Endothelial cell (in vitro differentiated cells): ENCODE results near the gene NEK3. TPM values are rescaled to one million over a fixed set of nuclear protein-coding genes. Genes with fewer than 3 reads are reported as not detected.
"Not testable (repeated sequence)": the region's sequence is repeated elsewhere in the genome, so short reads cannot be mapped to it uniquely, and the experiment has no call there.

Experiments used
- DNase-seq: peaks from one replicate; pipeline ENCODE4 v3.0.0; 2021; ENCODE audit warnings: low spot score
- H3K27ac Mint-ChIP-seq: one replicate; pipeline ENCODE4 v1.8.0; 2021; ENCODE audit warnings: mixed read lengths, inconsistent platforms; ENCODE audit not compliant: unreplicated experiment
- H3K27me3 Mint-ChIP-seq: one replicate; pipeline ENCODE4 v1.8.0; 2021; ENCODE audit warnings: mild to moderate bottlenecking, moderate library complexity, mixed read lengths, inconsistent platforms; ENCODE audit not compliant: unreplicated experiment
- H3K36me3 Mint-ChIP-seq: one replicate; pipeline ENCODE4 v1.8.0; 2021; ENCODE audit warnings: mild to moderate bottlenecking, low read depth, mixed read lengths, inconsistent platforms; ENCODE audit not compliant: unreplicated experiment
- H3K4me1 Mint-ChIP-seq: one replicate; pipeline ENCODE4 v1.8.0; 2021; ENCODE audit warnings: mild to moderate bottlenecking, mixed read lengths, inconsistent platforms; ENCODE audit not compliant: unreplicated experiment
- H3K4me3 Mint-ChIP-seq: one replicate; pipeline ENCODE4 v1.8.0; 2021; ENCODE audit warnings: mild to moderate bottlenecking, mixed read lengths, inconsistent platforms; ENCODE audit not compliant: unreplicated experiment
- H3K9me3 Mint-ChIP-seq: one replicate; pipeline ENCODE4 v1.8.0; 2021; ENCODE audit warnings: mixed read lengths, inconsistent platforms; ENCODE audit not compliant: unreplicated experiment
- CTCF ChIP-seq: fragments of 200-600 bp; sonication (generic); IDR thresholded peaks from one replicate; pipeline ENCODE4 v1.5.0; 2021; ENCODE audit warnings: antibody characterized with exemption; ENCODE audit not compliant: unreplicated experiment
- total RNA-seq: library from RNA; stranded (reverse); fragmentation: NEBNext Ultra II Directional; extraction: Animal tissue kit (Norgen Biotek cat#: 25700); gene quantifications from one replicate; pipeline ENCODE4 v1.2.1, GENCODE V29; 2021; ENCODE audit not compliant: unreplicated experiment

Gene NEK3
- total RNA-seq, 1 donor from 2014 or later: 82.4 TPM

- no peaks in the 10 kb centered on the region for H3K4me1 Mint-ChIP-seq
- no peak overlapping the region for H3K27ac Mint-ChIP-seq
- DNase-seq: no peak
- H3K9me3 Mint-ChIP-seq: no peaks in the 10 kb centered on the region
- H3K27me3 Mint-ChIP-seq: peaks cover 2% of the 10 kb centered on the region
- TF ChIP-seq CTCF: no peak
- peaks cover 28% of the 10 kb centered on the region for H3K36me3 Mint-ChIP-seq
- no peak overlapping the region for H3K4me3 Mint-ChIP-seq
Measured at GRCh38 chr13:52179925-52180324, 20.5 kb upstream of the NEK3 start.

DNA sequence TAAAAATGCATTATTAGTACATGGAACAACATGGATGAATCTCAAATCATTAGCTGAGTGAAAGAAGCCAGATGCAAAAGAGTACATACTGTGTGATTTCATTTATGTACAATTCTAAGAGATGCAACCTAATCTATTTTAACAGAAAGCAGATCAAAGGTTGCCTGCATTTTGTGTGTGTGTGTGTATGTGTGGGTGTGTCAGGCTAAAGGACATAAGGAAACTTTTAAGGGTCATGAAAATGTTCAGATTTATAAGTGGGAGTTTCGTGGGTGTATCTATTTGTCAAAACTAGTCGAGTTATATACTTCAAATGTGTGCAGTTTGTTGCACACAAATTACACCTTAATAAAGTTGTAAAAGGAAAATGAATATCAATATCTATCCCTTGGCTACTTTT, 17.9 kb upstream of the NEK3 start:
- no peak for DNase-seq

DNA sequence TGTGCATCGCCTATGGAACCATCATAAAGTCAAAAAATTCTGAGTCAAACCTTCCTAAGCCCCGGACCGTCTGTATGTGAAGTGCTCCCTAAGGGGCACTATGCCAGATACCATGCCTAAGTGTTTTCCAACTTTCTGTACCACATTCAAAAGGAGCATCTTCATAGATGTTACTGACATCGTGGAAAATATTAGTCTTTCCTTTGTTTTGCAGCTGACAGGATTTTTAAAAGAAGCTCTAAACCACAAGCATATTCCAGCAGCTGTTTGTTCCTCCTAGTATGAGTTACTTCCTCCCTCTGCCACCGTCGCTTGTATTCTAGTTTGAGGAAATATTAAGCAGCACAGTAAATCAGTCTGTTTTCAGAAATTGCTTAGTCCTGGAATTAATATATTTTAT, 14.6 kb upstream of the NEK3 start:
- H3K4me3 Mint-ChIP-seq, H3K27ac Mint-ChIP-seq, H3K4me1 Mint-ChIP-seq, DNase-seq, H3K27me3 Mint-ChIP-seq, H3K9me3 Mint-ChIP-seq: not testable (repeated sequence)
- peaks cover 23% of the 10 kb centered on the region for H3K36me3 Mint-ChIP-seq

More for the DNA sequence above, 17.9 kb upstream of the NEK3 start:
- no peak overlapping the region for H3K27ac Mint-ChIP-seq
- H3K4me1 Mint-ChIP-seq: peaks cover 3% of the 10 kb centered on the region
- H3K4me3 Mint-ChIP-seq: no peak overlapping the region
- peaks cover 27% of the 10 kb centered on the region for H3K36me3 Mint-ChIP-seq
- no peak for TF ChIP-seq CTCF
- H3K27me3 Mint-ChIP-seq: peaks cover 2% of the 10 kb centered on the region
- H3K9me3 Mint-ChIP-seq: no peaks in the 10 kb centered on the region

- no peak for DNase-seq
- no peak overlapping the region for H3K27ac Mint-ChIP-seq
- peaks cover 3% of the 10 kb centered on the region for H3K4me1 Mint-ChIP-seq
- no peak for TF ChIP-seq CTCF
- no peaks in the 10 kb centered on the region for H3K9me3 Mint-ChIP-seq
- H3K27me3 Mint-ChIP-seq: no peaks in the 10 kb centered on the region
- H3K4me3 Mint-ChIP-seq: no peak overlapping the region
- peaks cover 23% of the 10 kb centered on the region for H3K36me3 Mint-ChIP-seq
Measured at GRCh38 chr13:52173373-52173772, 14.0 kb upstream of the NEK3 start.

- H3K4me1 Mint-ChIP-seq, DNase-seq, H3K9me3 Mint-ChIP-seq, H3K4me3 Mint-ChIP-seq, H3K27me3 Mint-ChIP-seq, H3K27ac Mint-ChIP-seq: not testable (repeated sequence)
- peaks cover 21% of the 10 kb centered on the region for H3K36me3 Mint-ChIP-seq
Measured at GRCh38 chr13:52171686-52172085, 12.3 kb upstream of the NEK3 start.

GRCh38 chr13:52170828-52171391, 11.5 kb upstream of the NEK3 start:
- H3K36me3 Mint-ChIP-seq: peaks cover 21% of the 10 kb centered on the region
- DNase-seq: not testable (repeated sequence)

More at GRCh38 chr13:52170828-52171391, 11.5 kb upstream of the NEK3 start:
- H3K27ac Mint-ChIP-seq, H3K27me3 Mint-ChIP-seq, H3K9me3 Mint-ChIP-seq, H3K4me1 Mint-ChIP-seq, H3K4me3 Mint-ChIP-seq: not testable (repeated sequence)
